K562 (cell line): ENCODE measurements around the gene ZFP62.
"Not testable (repeated sequence)": the region's sequence is repeated elsewhere in the genome, so short reads cannot be mapped to it uniquely, and the experiment has no call there.

ENCODE experiments used
- CTCF ChIP-seq, 3 experiments: IDR thresholded peaks in 2 of 3; conservative IDR thresholded peaks in 1 of 3; 2 replicates each; pipeline ENCODE4 v1.5.1; 2011 to 2012; ENCODE audit warnings: low read length in 3 of 3, mild to moderate bottlenecking in 3 of 3, control low read depth in 2 of 3, improper control_type of control experiment in 1 of 3, inconsistent platforms in 1 of 3, low read depth in 1 of 3, mixed read lengths in 1 of 3, moderate library complexity in 1 of 3; ENCODE audit not compliant: insufficient read depth in 2 of 3
- RNF2 ChIP-seq: sonication (generic); IDR thresholded peaks from 2 replicates; pipeline ENCODE4 v1.6.1; 2016
- TCF7L2 ChIP-seq: fragments of 150-350 bp; IDR thresholded peaks from 2 replicates; pipeline ENCODE4 v1.6.1; 2016; ENCODE audit warnings: low read depth, mild to moderate bottlenecking, low read length, moderate library complexity

DNA sequence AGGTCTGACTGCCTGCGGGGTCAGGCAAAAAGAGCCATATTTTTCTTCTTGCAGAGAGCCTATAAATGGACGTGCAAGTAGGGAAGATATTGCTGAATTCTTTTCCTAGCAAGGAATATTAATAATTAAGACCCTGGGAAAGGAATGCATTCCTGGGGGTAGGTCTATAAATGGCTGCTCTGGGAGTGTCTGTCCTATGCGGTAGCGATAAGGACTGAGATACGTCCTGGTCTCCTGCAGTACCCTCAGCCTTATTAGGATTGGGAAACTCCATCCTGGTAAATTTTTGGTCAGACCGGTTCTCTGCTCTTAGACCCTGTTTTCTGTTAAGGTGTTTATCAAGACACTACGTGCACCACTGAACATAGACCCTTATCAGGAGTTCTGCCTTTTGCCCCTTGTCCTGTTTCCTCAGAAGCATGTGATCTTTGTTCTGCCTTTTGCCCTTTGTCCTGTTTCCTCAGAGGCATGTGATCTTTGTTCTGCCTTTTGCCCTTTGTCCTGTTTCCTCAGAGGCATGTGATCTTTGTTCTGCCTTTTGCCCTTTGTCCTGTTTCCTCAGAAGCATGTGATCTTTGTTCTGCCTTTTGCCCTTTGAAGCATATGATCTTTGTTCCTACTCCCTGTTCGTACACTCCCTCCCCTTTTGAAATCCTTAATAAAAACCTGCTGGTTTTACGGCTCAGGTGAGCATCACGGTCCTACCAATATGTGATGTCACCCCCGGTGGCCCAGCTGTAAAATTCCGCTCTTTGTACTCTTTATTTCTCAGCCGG lies 32.1 kb downstream of the ZFP62 start:
- TF ChIP-seq RNF2; CTCF (IDR thresholded peaks at IDR 0.05 in 2 of 3, conservative IDR thresholded peaks at IDR 0.05 in 1 of 3; ENCODE audit: insufficient read depth in 2 of 3, low read depth in 1 of 3, low read length in 3 of 3); TCF7L2: not testable (repeated sequence)
